H1 (cell line): ENCODE results near the gene IL1A. TPM values are rescaled to one million over a fixed set of nuclear protein-coding genes. Genes with fewer than 3 reads are reported as not detected.

Experiments used
- CTCF ChIA-PET: fragments of 300-600 bp; sonication (Branson Sonifier 250); formaldehyde crosslinking; loops from one replicate; lab custom pipeline; 2021; ENCODE audit not compliant: partially characterized antibody; lab: Charles Lee
- POLR2A ChIA-PET: fragments of 300-600 bp; sonication (Branson Sonifier 250); formaldehyde crosslinking; loops from one replicate; lab custom pipeline; 2021; ENCODE audit warnings: inconsistent platforms; ENCODE audit not compliant: partially characterized antibody; lab: Charles Lee
- DNase-seq, 2 experiments: peaks; one replicate each; pipeline versions ENCODE4 v3.0.0 to v3.0.0-alpha.2; 2010 to 2022; ENCODE audit warnings: low spot score in 2 of 2, low read depth in 1 of 2, mixed read lengths in 1 of 2
- FAIRE-seq: peaks from 2 replicates; lab custom pipeline; 2011; peaks lifted over from hg19 to GRCh38; lab: Jason Lieb, UNC
- H2AFZ ChIP-seq: 2 replicates; pipeline ENCODE4 v1.8.1; 2012; ENCODE audit warnings: low read length, inconsistent platforms
- H2AK5ac ChIP-seq: 2 replicates; pipeline ENCODE4 v1.6.1; 2013; ENCODE audit warnings: low read depth, low read length
- H2BK120ac ChIP-seq: replicated peaks from 2 replicates; pipeline ENCODE3; 2013; ENCODE audit warnings: low read depth, low read length, inconsistent platforms
- H2BK12ac ChIP-seq: 2 replicates; pipeline ENCODE4 v1.6.1; 2013; ENCODE audit warnings: low read depth, low read length
- H2BK15ac ChIP-seq: 2 replicates; pipeline ENCODE4 v1.6.1; 2013; ENCODE audit warnings: low read length
- H2BK20ac ChIP-seq: 2 replicates; pipeline ENCODE4 v1.6.1; 2013; ENCODE audit warnings: low read length
- H2BK5ac ChIP-seq: 2 replicates; pipeline ENCODE4 v1.6.1; 2013; ENCODE audit warnings: low read depth, low read length
- H3K14ac ChIP-seq: 2 replicates; pipeline ENCODE4 v1.6.1; 2013; ENCODE audit warnings: inconsistent platforms; ENCODE audit not compliant: insufficient read length
- H3K18ac ChIP-seq: 2 replicates; pipeline ENCODE4 v1.6.1; 2013; ENCODE audit warnings: low read length; ENCODE audit errors: extremely low read depth
- H3K23ac ChIP-seq: 2 replicates; pipeline ENCODE4 v1.6.1; 2013; ENCODE audit warnings: inconsistent platforms; ENCODE audit not compliant: insufficient read length
- H3K23me2 ChIP-seq: 2 replicates; pipeline ENCODE4 v1.6.1; 2013; ENCODE audit warnings: low read depth, low read length
- H3K27ac ChIP-seq: 2 replicates; pipeline ENCODE4 v1.6.1; 2011; ENCODE audit warnings: low read depth, low read length, inconsistent platforms
- H3K27me3 ChIP-seq, 4 experiments: replicated peaks in 1 of 4; 1 replicate in 1 of 4; 2 replicates in 3 of 4; pipeline versions ENCODE4 v1.6.1 to v1.8.1; 2011 to 2013; ENCODE audit warnings: low read length in 3 of 4, mild to moderate bottlenecking in 3 of 4, inconsistent platforms in 2 of 4, mixed read lengths in 2 of 4, moderate library complexity in 1 of 4; ENCODE audit not compliant: control insufficient read depth in 3 of 4, insufficient read depth in 3 of 4; ENCODE audit errors: extremely low read depth in 1 of 4
- H3K36me3 ChIP-seq, 4 experiments: 2 replicates each; pipeline versions ENCODE4 v1.6.1 to v1.8.1; 2011 to 2013; ENCODE audit warnings: mild to moderate bottlenecking in 4 of 4, low read length in 3 of 4, moderate library complexity in 2 of 4, control low read depth in 1 of 4, inconsistent platforms in 1 of 4; ENCODE audit not compliant: insufficient read depth in 4 of 4, control insufficient read depth in 2 of 4
- H3K4ac ChIP-seq: replicated peaks from 2 replicates; pipeline ENCODE3; 2013; ENCODE audit warnings: low read length, low read depth, mixed read lengths, inconsistent platforms; ENCODE audit not compliant: insufficient read length
- H3K4me1 ChIP-seq, 4 experiments: replicated peaks in 1 of 4; 1 replicate in 1 of 4; 2 replicates in 3 of 4; pipeline versions ENCODE4 v1.6.1 to v1.8.1; 2011 to 2013; ENCODE audit warnings: low read length in 3 of 4, inconsistent platforms in 2 of 4, mixed read lengths in 1 of 4; ENCODE audit not compliant: insufficient read depth in 4 of 4, control insufficient read depth in 3 of 4
- H3K4me2 ChIP-seq, 2 experiments: 2 replicates each; pipeline versions ENCODE4 v1.6.1 to v1.8.1; 2011 to 2013; ENCODE audit warnings: low read depth in 2 of 2, low read length in 2 of 2, control low read depth in 1 of 2, inconsistent platforms in 1 of 2, mild to moderate bottlenecking in 1 of 2; ENCODE audit not compliant: insufficient read depth in 1 of 2
- H3K4me3 ChIP-seq, 4 experiments: fragments of 200-600, 300-600 bp in 1 of 4; sonication (generic), shearing (Covaris generic), sonication (Bioruptor Twin) in 1 of 4; 2 replicates each; pipeline versions ENCODE4 v1.5.1 to v1.8.1; 2011 to 2016; ENCODE audit warnings: low read length in 4 of 4, low read depth in 3 of 4, control low read depth in 2 of 4, inconsistent platforms in 2 of 4, mild to moderate bottlenecking in 2 of 4, mixed read lengths in 1 of 4, moderate library complexity in 1 of 4; ENCODE audit not compliant: insufficient read depth in 2 of 4; ENCODE audit errors: extremely low read depth in 1 of 4
- H3K56ac ChIP-seq: replicated peaks from 2 replicates; pipeline ENCODE3; 2013; ENCODE audit warnings: low read depth, mild to moderate bottlenecking, mixed read lengths, low read length, inconsistent platforms; ENCODE audit not compliant: insufficient read length
- H3K79me1 ChIP-seq: 2 replicates; pipeline ENCODE4 v1.6.1; 2013; ENCODE audit warnings: low read depth, low read length, control low read depth
- H3K79me2 ChIP-seq, 2 experiments: 2 replicates each; pipeline versions ENCODE4 v1.6.1 to v1.8.1; 2012 to 2013; ENCODE audit warnings: low read length in 2 of 2, mild to moderate bottlenecking in 2 of 2, inconsistent platforms in 1 of 2; ENCODE audit not compliant: insufficient read depth in 2 of 2, control insufficient read depth in 1 of 2
- H3K9ac ChIP-seq, 4 experiments: replicated peaks in 1 of 4; 1 replicate in 1 of 4; 2 replicates in 3 of 4; pipeline versions ENCODE4 v1.6.1 to v1.8.1; 2011 to 2013; ENCODE audit warnings: low read depth in 3 of 4, low read length in 3 of 4, control low read depth in 2 of 4, mild to moderate bottlenecking in 2 of 4, moderate library complexity in 2 of 4, inconsistent platforms in 1 of 4; ENCODE audit errors: extremely low read depth in 1 of 4
- H3K9me3 ChIP-seq, 2 experiments: 2 replicates each; pipeline versions ENCODE4 v1.6.1 to v1.8.1; 2012 to 2013; ENCODE audit warnings: mild to moderate bottlenecking in 2 of 2, moderate library complexity in 2 of 2, control low read depth in 1 of 2, inconsistent platforms in 1 of 2, low read depth in 1 of 2, low read length in 1 of 2, mixed read lengths in 1 of 2; ENCODE audit not compliant: insufficient read depth in 2 of 2
- H4K20me1 ChIP-seq, 2 experiments: replicated peaks in 1 of 2; 2 replicates each; pipeline versions ENCODE3 to v1.8.1; 2011 to 2013; ENCODE audit warnings: inconsistent platforms in 2 of 2, low read length in 2 of 2, mild to moderate bottlenecking in 1 of 2; ENCODE audit not compliant: insufficient read depth in 2 of 2, control insufficient read depth in 1 of 2
- H4K5ac ChIP-seq: 2 replicates; pipeline ENCODE4 v1.6.1; 2013; ENCODE audit warnings: low read length, low read depth, mixed read lengths, inconsistent platforms; ENCODE audit not compliant: insufficient read length
- H4K8ac ChIP-seq: 2 replicates; pipeline ENCODE4 v1.8.0; 2013; ENCODE audit warnings: mild to moderate bottlenecking, moderate library complexity, low read length, inconsistent platforms; ENCODE audit not compliant: insufficient read depth; ENCODE audit errors: extremely low read depth
- H4K91ac ChIP-seq: replicated peaks from 2 replicates; pipeline ENCODE3; 2013; ENCODE audit warnings: low read length, mixed read lengths, inconsistent platforms; ENCODE audit not compliant: insufficient read length
- CBX8 ChIP-seq: fragments of 300-800, 300-1000 bp; sonication (generic); IDR thresholded peaks from 2 replicates; pipeline ENCODE4 v1.7.1; 2016; ENCODE audit warnings: low read depth, low read length, borderline replicate concordance
- GABPA ChIP-seq: IDR thresholded peaks from 2 replicates; pipeline ENCODE4 v1.6.1; 2011; ENCODE audit warnings: mild to moderate bottlenecking, low read length, moderate library complexity, borderline replicate concordance; ENCODE audit not compliant: insufficient read depth
- HDAC6 ChIP-seq: IDR thresholded peaks from one replicate; pipeline ENCODE4 v1.7.1; 2012; ENCODE audit warnings: low read depth, mild to moderate bottlenecking, inconsistent platforms, low read length, moderate library complexity
- SIN3A ChIP-seq, 2 experiments: IDR thresholded peaks in 1 of 2; conservative IDR thresholded peaks in 1 of 2; 2 replicates each; pipeline ENCODE4 v1.6.1; 2011 to 2012; ENCODE audit warnings: low read length in 2 of 2, improper control_type of control experiment in 1 of 2, low read depth in 1 of 2, mild to moderate bottlenecking in 1 of 2
- SUZ12 ChIP-seq: fragments of 200-600 bp; sonication (generic); IDR thresholded peaks from 2 replicates; pipeline ENCODE4 v1.6.1; 2012; ENCODE audit warnings: mild to moderate bottlenecking, inconsistent platforms, low read length, moderate library complexity, mixed read lengths
- WGBS, 2 experiments: shearing (Covaris generic) in 1 of 2; methylation state at CpG; one replicate each; pipeline versions ENCODE4 v1.1.6 to v1.1.7; 2013 to 2015; ENCODE audit warnings: low lambda C conversion rate in 2 of 2, mixed read lengths in 2 of 2, inconsistent platforms in 1 of 2, low coverage in 1 of 2, missing lambda C conversion rate in 1 of 2; ENCODE audit not compliant: insufficient replicate concordance in 2 of 2, insufficient coverage in 1 of 2, insufficient read length in 1 of 2; ENCODE audit errors: extremely low coverage in 1 of 2, missing lambda C conversion rate in 1 of 2; 5-methylcytosine and 5-hydroxymethylcytosine counted together
- polyA plus RNA-seq, 7 experiments: library from polyadenylated mRNA; depleted of rRNA in 3 of 7; stranded (reverse) in 5 of 7; unstranded in 2 of 7; fragments of >200 nt in 5 of 7; fragments of 200-250 nt in 2 of 7; gene quantifications; 1 replicate in 5 of 7; 2 replicates in 1 of 7; 4 replicates in 1 of 7; pipeline versions ENCODE4 v1.2.1 to v1.2.3, GENCODE V29; 2011 to 2013; ENCODE audit warnings: missing spikeins in 2 of 7, mixed read lengths in 2 of 7
- total RNA-seq: library from RNA; stranded (reverse); fragmentation: NEBNext Ultra II Directional; extraction: Animal tissue kit (Norgen Biotek cat#: 25700); gene quantifications from 2 replicates; pipeline ENCODE4 v1.2.1, GENCODE V29; 2021

The IL1A gene
- total and polyA plus RNA-seq, 2 of the 8 experiments (the other 6 are each of a cell fraction or from before 2014, with no cell fraction given): 0.32 to 0.74 TPM

GRCh38 chr2:112818094-112818902, 34.0 kb upstream of the IL1A start:
- Histone ChIP-seq H2AFZ (no peak overlapping the region), H4K91ac (no peak overlapping the region), H3K27ac (no peak overlapping the region), H4K8ac (no peak overlapping the region), H2BK20ac (no peak overlapping the region), H3K9me3 (no peaks in the 10 kb centered on the region), H3K23ac (no peak overlapping the region), H3K4ac (no peak overlapping the region), H3K79me2 (no peaks in the 10 kb centered on the region), H3K36me3 (no peaks in the 10 kb centered on the region), H2BK5ac (no peak overlapping the region), H2BK15ac (0 out of 2 replicates have a peak overlapping the region, but pooled peaks have one; percentile 46), H3K14ac (no peak overlapping the region), H3K4me3 (no peak overlapping the region), H2AK5ac (no peak overlapping the region), H3K56ac (no peak overlapping the region), H4K5ac (no peak overlapping the region), H3K4me1 (peaks cover 0 to 25% (median 8%) of the 10 kb centered on the region in 4 experiments; a peak in 5 of 7 replicates), H3K23me2 (no peaks in the 10 kb centered on the region), H3K9ac (no peak overlapping the region), H3K18ac (no peak overlapping the region), H3K79me1 (no peaks in the 10 kb centered on the region), H2BK120ac (no peak overlapping the region), H3K27me3 (no peaks in the 10 kb centered on the region), H4K20me1 (no peaks in the 10 kb centered on the region), H2BK12ac (0 out of 2 replicates have a peak overlapping the region, but pooled peaks have one; percentile 75), H3K4me2 (no peak overlapping the region)
- FAIRE-seq: no peak
- TF ChIP-seq SUZ12 (no peak), CBX8 (no peak), GABPA (no peak), HDAC6 (no peak), SIN3A (conservative IDR thresholded peaks at IDR 0.05 in 1 of 2, IDR thresholded peaks at IDR 0.05 in 1 of 2; ENCODE audit: low read depth in 1 of 2, low read length in 2 of 2) (no peak)
- ChIA-PET POLR2A (no interaction called here), CTCF (interaction anchor here (1.0 to 1.1 kb wide), 2 partner anchors 12 to 23 kb away, joined by 3 to 5 read pairs; no protein-coding TSS in a partner anchor)
- no peak for DNase-seq
- 76% methylated on average over 3 of the region's 3 CpGs; no CpG with 5 or more reads in 1 of the 2 experiments for WGBS, 2 experiments
